Right lobe of liver (tissue), 6 donors: Measurements from ENCODE around the gene PLIN4. TPM values are rescaled to one million over a fixed set of nuclear protein-coding genes. Genes with fewer than 3 reads are reported as not detected.
A peak's percentile ranks its signal among the peaks of the same experiment; 100 is the strongest.

Experiments used
- ATAC-seq, 4 donors: fragments of 200-7000 bp; cut with Tn5 transposase; one replicate each; pipeline ENCODE4 v1.9.1; 2020; ENCODE audit warnings: mild to moderate bottlenecking in 4 of 4, moderate library complexity in 4 of 4
- DNase-seq, 3 donors: peaks; one replicate each; pipeline ENCODE4 v3.0.0-alpha.2; 2020
- H3K27ac ChIP-seq, 3 donors: fragments of 200-600 bp; one replicate each; pipeline ENCODE4 v1.8.0; 2022
- H3K27me3 ChIP-seq, 2 donors: fragments of 200-600 bp; one replicate each; pipeline ENCODE4 v1.8.0; 2022
- H3K36me3 ChIP-seq, 4 donors: fragments of 200-600 bp; sonication (generic) in 1 of 4; one replicate each; pipeline versions ENCODE4 v1.5.1 to v1.8.0; 2017 to 2022; ENCODE audit warnings: control low read depth in 1 of 4
- H3K4me1 ChIP-seq, 4 donors: fragments of 200-600 bp; sonication (generic) in 1 of 4; one replicate each; pipeline versions ENCODE4 v1.5.1 to v1.8.0; 2017 to 2022; ENCODE audit warnings: control low read depth in 1 of 4
- H3K4me3 ChIP-seq, 3 donors: fragments of 200-600 bp; one replicate each; pipeline ENCODE4 v1.8.0; 2022
- H3K9me3 ChIP-seq, 4 donors: fragments of 200-600 bp; sonication (generic) in 1 of 4; one replicate each; pipeline versions ENCODE4 v1.5.1 to v1.8.0; 2017 to 2022; ENCODE audit warnings: control low read depth in 1 of 4
- CTCF ChIP-seq, 4 donors: fragments of 200-600 bp in 3 of 4; fragments of 450-650 bp in 1 of 4; IDR thresholded peaks; one replicate each; pipeline versions ENCODE4 v1.5.1 to v1.8.0; 2016 to 2022; ENCODE audit warnings: antibody characterized with exemption in 4 of 4, mild to moderate bottlenecking in 2 of 4
- POLR2A ChIP-seq: fragments of 450-650 bp; IDR thresholded peaks from one replicate; pipeline ENCODE4 v1.6.1; 2017; ENCODE audit warnings: antibody characterized with exemption, mild to moderate bottlenecking
- WGBS: methylation state at CpG from one replicate; pipeline ENCODE4 v1.1.6; 2018; ENCODE audit warnings: low coverage, low lambda C conversion rate; ENCODE audit not compliant: insufficient coverage; ENCODE audit errors: missing lambda C conversion rate; 5-methylcytosine and 5-hydroxymethylcytosine counted together
- intact Hi-C, 2 donors: fragments of 100-400 bp; cut with DNase I; formaldehyde crosslinking; loops; one replicate each; pipeline versions ENCODE4 v1.11.2 to v1.14.1; 2022
- total RNA-seq, 6 experiments: library from RNA; depleted of rRNA in 2 of 6; stranded (reverse); fragments of >200 nt in 2 of 6; fragmentation: NEBNext Ultra II Directional in 3 of 6; extraction: Animal tissue kit (Norgen Biotek cat#: 25700) in 3 of 6; gene quantifications; one replicate each; pipeline versions ENCODE4 v1.1.0 to v1.2.4, GENCODE V29; 2016 to 2023
- donor health status: DM: no; HTN: yes; CAD: no.
- donor health status: DM: no; HTN: no; CAD: no.
- donor health status: DM: no; HTN: no; CAD: no.
- donor health status: DM: no; HTN: yes; CAD: no.
- donor health status: DM: no; HTN: yes; CAD: no.

Gene PLIN4
- total RNA-seq, 6 experiments from 2014 or later: 28.4 to 51.2 (median 39.3) TPM

- DNase-seq (no peak), ATAC-seq (no peak)
- intact Hi-C loops: no loop called here
- no peaks in the 10 kb centered on the region for H3K27me3 ChIP-seq
- H3K4me1 ChIP-seq: peaks cover 0 to 4% (median 2%) of the 10 kb centered on the region in 4 donors
- no peak for TF ChIP-seq POLR2A
- TF ChIP-seq CTCF (IDR thresholded peaks at IDR 0.05): no peak
- H3K4me3 ChIP-seq: no peak overlapping the region
- WGBS: 60% methylated on average over 1 of the region's 18 CpGs
- H3K36me3 ChIP-seq: no peaks in the 10 kb centered on the region
- H3K27ac ChIP-seq: no peak overlapping the region
- H3K9me3 ChIP-seq: no peaks in the 10 kb centered on the region
These were observed 34.2 kb upstream of the PLIN4 start for GRCh38 chr19:4552525-4552819.

DNA sequence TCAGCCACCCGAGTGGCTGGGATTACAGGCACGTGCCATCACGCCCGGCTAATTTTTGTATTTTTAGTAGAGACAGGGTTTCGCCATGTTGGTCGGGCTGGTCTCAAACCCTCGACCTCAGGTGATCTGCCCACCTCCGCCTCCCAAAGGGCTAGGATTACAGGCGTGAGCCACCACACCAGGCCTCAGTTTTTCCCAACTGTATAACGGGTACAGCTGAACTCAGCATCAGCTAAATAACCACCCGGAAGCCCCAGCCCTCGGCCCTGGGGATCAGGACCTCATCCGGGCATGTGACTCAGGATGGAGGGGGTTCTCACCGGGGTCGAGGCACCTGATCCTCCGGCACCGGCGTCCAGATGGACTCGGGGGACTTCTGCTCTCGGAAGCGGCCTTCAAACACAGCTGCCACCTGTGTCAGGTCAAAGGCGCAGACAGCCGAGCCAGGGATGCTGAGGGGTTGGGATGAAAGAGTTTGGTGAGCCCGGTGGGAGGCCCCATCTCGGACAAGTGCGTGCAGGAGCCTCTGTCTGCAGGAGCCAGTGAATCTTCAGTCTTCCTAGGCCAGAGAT lies 32.3 kb upstream of the PLIN4 start:
- intact Hi-C loops: no loop called here
- H3K4me1 ChIP-seq: peaks cover 0 to 18% (median 6%) of the 10 kb centered on the region in 4 donors
- ATAC-seq (no peak), DNase-seq (no peak)
- H3K27me3 ChIP-seq: no peaks in the 10 kb centered on the region
- no peak for TF ChIP-seq POLR2A
- no peak for TF ChIP-seq CTCF (IDR thresholded peaks at IDR 0.05)
- H3K4me3 ChIP-seq: no peak overlapping the region
- H3K36me3 ChIP-seq: no peaks in the 10 kb centered on the region
- no peaks in the 10 kb centered on the region for H3K9me3 ChIP-seq
- 90% methylated on average over 12 of the region's 26 CpGs for WGBS
- H3K27ac ChIP-seq: no peak overlapping the region

- no peak for DNase-seq
These were observed 31.7 kb upstream of the PLIN4 start for GRCh38 chr19:4550018-4550417.

DNA sequence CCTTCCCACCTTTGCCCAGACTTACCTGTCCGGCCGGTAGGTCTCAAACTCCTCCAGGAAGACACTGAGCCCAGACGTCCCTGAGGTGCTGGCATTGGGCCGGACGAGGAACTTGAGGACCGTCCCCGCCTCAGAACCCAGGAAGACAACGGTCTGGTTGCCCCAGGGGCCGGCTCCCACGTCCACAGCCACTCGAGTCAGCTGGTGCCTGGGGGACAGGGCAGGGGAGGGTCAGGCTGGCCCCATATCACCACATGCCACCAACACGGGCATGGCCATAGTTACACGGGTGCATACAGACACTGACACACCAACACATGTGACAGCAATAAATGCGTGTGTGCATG lies 29.9 kb upstream of the PLIN4 start:
- Histone ChIP-seq H3K27ac (no peak overlapping the region), H3K36me3 (no peaks in the 10 kb centered on the region), H3K27me3 (no peaks in the 10 kb centered on the region), H3K4me3 (no peak overlapping the region), H3K9me3 (no peaks in the 10 kb centered on the region), H3K4me1 (peaks cover 0 to 21% (median 6%) of the 10 kb centered on the region in 4 donors)
- no peak for ATAC-seq
- intact Hi-C loops: no loop called here
- WGBS: 80% methylated on average over 8 of the region's 14 CpGs
- peak in 1 of 3 donors; percentile 48 for DNase-seq
- no peak for TF ChIP-seq POLR2A
- no peak for TF ChIP-seq CTCF (IDR thresholded peaks at IDR 0.05)

More at GRCh38 chr19:4550018-4550417, 31.7 kb upstream of the PLIN4 start:
- Histone ChIP-seq H3K4me1 (peaks cover 0 to 18% (median 6%) of the 10 kb centered on the region in 4 donors), H3K27me3 (no peaks in the 10 kb centered on the region), H3K9me3 (no peaks in the 10 kb centered on the region), H3K4me3 (no peak overlapping the region), H3K36me3 (no peaks in the 10 kb centered on the region), H3K27ac (no peak overlapping the region)
- no peak for ATAC-seq
- 85% methylated on average over 14 of the region's 18 CpGs for WGBS
- no peak for TF ChIP-seq POLR2A
- no peak for TF ChIP-seq CTCF (IDR thresholded peaks at IDR 0.05)
- intact Hi-C loops: no loop called here
